Renal cortical epithelial cell (primary cell): Measurements from ENCODE around the gene DACH2. TPM values are rescaled to one million over a fixed set of nuclear protein-coding genes. Genes with fewer than 3 reads are reported as not detected.
"Not testable (repeated sequence)": the region's sequence is repeated elsewhere in the genome, so short reads cannot be mapped to it uniquely, and the experiment has no call there.

Experiments used
- DNase-seq: peaks from one replicate; pipeline ENCODE4 v3.0.0-alpha.2; 2011; ENCODE audit warnings: low read depth
- total RNA-seq: library from RNA; depleted of rRNA; stranded (reverse); fragments of >200 nt; gene quantifications from 2 replicates; pipeline ENCODE4 v1.2.3, GENCODE V29; 2014

Gene DACH2
- total RNA-seq: not detected in 2 replicates

DNA sequence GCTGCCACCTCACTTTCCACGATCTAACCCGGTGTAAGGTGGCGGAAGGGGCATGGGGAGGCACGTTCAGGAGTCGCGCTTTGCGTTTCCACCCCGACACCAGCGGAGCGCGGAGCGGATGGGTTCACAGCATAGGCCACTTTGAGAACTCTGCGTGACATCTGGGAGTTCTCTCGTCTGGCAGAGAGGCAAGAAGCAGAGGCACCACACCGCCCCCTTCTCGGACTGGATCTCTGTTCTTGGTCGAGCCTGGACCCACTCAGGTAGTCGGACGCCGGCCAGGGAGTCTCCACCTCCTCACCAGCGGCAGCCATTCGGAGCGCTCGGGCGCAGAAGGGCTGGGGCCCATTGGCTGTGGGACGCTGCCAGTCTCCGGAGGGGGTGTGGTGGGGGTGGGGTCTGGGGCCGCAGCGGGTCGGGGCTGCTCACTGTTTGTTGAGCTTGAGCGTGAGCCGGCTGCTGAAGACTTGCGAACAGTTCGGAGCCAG, at the start of gene DACH2:
DACH2 (plus strand) TSS at position 428 of the 488 bp plus-strand sequence.
- peak; percentile 21 for DNase-seq

- no peak for DNase-seq
These were observed 45.9 kb upstream of the DACH2 start for GRCh38 chrX:86102341-86102740.

- no peak for DNase-seq
These were observed 45.2 kb upstream of the DACH2 start for GRCh38 chrX:86103061-86103460.

- DNase-seq: no peak
These were observed 43.7 kb upstream of the DACH2 start for GRCh38 chrX:86104526-86104925.

DNA sequence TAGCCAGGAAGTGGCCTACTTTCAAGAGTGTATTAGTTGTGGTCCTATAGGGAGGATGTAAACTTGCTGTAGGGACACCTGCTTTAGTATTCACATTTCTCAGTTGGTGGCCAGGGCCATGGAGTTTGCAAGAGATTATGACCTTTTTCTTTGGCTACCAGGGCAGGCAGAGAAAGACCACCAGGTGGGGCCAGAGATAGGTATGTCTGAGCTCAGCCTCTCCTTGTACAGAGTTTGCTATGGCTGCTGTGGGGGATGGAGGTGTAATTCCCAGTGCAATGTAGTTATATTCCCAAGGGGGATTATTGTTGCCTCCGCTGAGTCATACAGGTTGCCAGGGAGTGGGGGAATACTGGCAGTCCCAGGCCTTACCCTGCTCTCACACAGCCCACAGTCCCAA, 26.3 kb upstream of the DACH2 start:
- no peak for DNase-seq

DNA sequence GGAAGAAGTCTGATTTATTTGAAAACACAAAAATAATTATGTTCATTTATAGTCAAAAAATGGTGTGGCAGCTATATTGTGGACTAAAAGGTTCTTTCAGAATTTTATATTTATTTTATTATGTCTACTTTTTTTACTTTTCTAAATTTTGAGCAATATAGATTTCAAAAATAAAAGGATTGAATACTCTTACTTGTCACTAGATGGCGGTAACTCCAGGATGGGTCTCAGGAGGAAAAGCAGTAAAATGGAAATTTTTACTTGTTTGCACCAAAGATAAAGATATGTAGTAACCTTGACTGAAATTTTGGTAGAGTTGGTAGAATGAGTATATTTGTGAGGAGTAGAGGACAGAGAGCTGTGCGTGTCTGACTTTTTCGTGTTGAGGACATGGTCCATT, 14.5 kb upstream of the DACH2 start:
- DNase-seq: peak; percentile 2

DNA sequence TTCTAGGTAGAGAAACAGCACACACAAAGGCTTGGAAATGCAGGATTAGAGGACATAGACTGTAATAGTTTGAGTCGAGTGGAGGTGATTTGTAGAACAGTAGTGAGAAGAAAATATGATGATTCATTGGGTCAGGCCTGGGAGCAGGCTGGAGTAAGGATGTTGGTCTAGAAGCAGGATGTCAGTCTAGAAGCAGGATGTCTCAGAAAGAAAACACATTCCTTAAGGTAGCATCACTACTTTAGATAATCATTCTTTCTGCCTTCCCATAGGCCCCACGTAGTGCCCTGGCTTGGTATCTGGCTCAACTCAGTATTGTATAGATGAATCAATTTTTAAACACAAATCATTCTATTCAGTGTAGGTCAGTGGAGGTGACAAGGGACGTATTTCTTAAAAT, 11.2 kb upstream of the DACH2 start:
- DNase-seq: no peak

DNA sequence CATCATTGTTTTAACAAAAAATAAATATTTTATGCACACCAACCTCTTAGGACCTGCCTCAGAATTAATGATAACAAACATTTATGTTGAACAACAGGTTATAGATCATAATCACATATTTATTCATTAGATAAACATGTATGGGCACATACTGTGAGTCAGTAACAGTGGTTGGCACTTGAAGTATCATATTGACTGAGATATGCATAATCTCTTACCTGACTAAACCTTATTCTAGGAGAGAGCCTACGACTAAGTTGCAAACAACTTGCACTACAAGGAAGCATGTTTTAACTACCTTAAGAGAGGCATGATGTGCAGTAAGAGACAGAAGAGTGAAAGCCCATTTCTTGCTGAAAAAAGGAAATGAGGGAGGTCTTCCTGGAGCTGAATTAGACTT, 6.5 kb upstream of the DACH2 start:
- DNase-seq: no peak

DNA sequence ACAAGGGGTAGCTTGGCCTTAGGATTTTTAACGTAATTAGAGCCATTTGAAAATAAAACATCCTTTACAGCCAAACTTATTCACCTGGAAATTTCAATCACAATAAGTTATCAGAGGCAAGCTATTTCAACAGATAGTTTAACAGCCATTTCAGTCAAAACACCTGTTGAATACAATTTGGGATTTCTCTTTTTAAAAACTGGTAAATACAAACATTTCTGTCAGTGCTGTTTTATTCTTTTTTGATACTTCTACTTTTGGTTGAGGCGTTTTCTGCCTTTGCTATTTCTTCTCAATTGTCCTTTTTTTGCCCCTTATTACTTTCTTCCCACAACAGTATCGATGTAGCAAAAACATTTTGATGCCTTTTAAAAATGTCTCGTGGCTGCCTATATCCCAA, 2.1 kb upstream of the DACH2 start:
- no peak for DNase-seq

DNA sequence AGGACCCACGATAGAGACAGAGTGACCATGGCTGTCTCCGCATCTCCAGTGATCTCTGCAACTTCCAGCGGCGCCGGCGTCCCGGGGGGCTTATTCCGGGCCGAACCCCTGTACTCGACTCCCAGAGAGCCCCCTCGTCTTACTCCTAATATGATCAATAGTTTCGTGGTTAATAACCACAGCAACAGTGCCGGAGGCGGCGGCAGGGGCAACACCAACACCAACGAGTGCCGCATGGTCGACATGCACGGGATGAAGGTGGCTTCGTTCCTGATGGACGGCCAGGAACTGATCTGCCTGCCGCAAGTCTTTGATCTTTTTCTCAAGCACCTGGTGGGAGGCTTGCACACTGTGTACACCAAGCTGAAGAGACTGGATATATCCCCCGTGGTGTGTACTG, 343 bp downstream of the DACH2 start:
- no peak for DNase-seq

- no peak for DNase-seq
These were observed 868 bp downstream of the DACH2 start for GRCh38 chrX:86149119-86149518.

- DNase-seq: no peak
These were observed 6.3 kb downstream of the DACH2 start for GRCh38 chrX:86154553-86154952.

DNA sequence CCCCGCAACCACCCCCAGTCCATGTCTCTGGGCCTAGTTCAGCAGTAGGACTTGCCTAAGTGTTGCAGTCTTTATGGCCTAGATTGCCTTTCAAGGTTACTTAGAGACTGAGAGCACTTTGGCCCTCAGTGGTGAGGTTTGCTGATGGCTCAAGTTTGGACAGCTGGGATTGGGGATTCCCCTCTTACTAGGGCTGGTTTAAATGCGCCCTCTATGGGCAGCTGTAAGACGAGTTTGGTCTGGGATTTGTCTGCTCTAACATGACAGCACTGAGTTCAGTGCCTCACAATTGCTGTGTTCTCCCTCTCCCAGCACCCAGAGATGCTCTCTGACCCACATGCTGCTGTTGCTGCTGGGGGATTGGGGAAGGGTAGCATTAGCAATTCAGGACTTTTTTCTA, 23.1 kb downstream of the DACH2 start:
- DNase-seq: peak; percentile 1

DNA sequence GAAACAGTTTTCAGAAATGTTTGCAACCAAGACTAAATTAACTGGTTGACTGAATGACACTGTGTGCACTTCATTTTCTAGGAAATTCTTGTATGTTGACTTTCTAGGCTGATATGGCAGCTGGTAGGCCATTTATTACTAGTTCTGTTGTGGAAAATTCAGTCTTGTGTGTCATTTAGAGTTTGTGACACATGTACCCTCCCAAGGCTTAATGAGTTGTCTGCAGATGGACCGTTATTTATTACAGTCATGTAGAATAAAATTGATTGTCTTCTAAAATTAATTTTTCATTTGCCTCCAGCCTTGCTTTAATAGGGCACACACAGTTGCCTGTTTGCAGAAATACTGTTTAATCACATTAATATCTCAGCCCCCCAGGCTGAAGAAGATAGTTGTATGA, 30.7 kb downstream of the DACH2 start:
- no peak for DNase-seq

GRCh38 chrX:86181325-86181724, 33.1 kb downstream of the DACH2 start:
- not testable (repeated sequence) for DNase-seq

GRCh38 chrX:86192827-86193226, 44.6 kb downstream of the DACH2 start:
- no peak for DNase-seq

DNA sequence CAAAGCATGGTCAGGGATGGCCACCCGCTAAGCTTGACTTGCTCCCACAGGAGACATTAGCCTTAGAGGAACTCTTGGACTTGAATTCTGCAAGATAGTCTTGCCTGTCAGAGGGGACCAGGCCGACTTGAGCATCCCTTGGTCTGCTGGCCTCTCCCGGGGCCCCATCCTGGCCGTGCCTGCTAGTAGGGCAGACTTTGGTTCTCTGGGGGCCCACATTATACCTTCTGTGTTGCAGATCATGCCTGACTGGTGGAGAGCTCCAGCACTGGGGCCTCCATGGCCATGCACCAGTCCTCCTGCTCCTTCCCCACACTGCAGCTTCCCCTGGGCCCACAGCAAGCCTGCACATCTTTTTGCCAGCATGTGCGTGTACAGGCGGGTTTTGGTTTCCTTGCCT, 46.5 kb downstream of the DACH2 start:
- no peak for DNase-seq

DNA sequence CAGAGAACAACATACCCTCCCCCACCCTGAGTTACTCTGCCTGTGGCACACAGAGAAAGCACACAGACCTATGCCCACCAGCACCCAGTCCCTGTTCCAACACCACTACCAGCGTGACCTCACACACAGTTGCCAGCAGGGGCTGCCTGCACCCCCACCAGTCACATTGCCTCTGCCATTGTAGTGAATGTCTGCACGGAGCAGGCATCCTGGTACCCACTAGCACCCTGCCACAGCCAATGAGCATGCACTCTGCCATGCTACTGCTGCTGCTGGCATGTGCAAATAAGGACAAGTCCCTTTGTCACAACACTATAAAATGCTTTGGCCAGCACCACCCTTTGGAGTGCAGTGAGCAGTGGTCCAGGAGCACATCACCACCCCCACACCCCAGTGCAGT, 47.1 kb downstream of the DACH2 start:
- DNase-seq: no peak

GRCh38 chrX:86197815-86198214, 49.6 kb downstream of the DACH2 start:
- DNase-seq: no peak

GRCh38 chrX:86210772-86211171, 62.5 kb downstream of the DACH2 start:
- DNase-seq: no peak

- DNase-seq: no peak
These were observed 67.0 kb downstream of the DACH2 start for GRCh38 chrX:86215260-86215659.

DNA sequence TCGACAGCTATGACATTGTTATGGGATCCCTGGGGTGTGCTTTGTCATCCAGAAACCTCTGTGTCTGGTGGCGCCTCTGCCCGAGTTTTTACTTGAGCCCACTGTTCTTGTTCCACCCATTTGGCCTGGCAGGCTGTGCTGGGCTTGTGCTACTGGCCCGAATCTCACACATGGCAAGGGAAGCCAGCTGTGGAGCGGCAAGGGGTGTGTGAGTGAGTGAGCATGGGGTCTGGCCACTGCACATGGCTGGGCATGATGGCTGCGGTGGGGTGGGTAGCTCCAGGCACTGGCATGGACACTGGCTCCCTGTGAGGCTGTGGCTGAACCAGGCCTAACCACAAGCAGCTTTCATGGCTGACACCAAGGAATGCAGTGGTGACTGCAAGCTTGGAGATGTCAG, 89.2 kb downstream of the DACH2 start:
- no peak for DNase-seq

DNA sequence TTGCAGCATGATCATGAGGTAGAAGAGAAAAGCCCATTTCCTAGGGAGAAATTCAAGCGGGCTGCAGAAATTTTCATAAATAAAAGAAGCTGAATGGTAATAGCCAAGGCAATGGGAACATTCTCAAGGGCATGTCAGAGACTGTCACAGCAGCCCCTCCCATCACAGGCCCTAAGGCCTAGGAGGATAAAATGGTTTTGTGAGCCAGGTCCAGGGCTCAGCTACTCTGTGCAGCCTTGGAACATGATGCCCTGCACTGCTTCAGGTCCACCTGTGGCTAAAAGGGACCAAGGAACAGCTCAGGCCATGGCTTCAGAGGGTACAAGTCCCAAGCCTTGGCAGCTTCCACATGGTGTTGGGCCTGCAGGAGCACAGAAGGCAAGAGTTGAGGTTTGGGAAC, 93.3 kb downstream of the DACH2 start:
- DNase-seq: no peak

DNA sequence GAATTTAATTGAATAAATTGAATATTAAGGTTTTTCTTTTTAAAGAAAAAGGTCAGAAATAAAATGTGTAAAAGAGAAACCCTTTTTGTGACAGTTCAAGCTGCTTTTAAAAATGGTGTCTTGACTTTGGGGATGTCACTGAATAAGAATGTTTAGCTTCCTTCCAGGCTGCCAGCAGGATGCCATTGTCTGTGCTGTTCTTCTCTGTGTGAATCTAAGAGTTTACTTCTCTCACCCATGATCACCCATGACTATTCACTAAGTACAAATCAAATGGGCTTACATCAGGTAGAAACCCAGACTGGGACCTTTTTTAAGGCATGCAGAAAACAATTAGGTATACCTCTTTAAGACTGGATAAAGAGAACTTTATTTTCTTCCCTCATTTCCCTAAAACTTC, 115.3 kb downstream of the DACH2 start:
- DNase-seq: no peak

DNA sequence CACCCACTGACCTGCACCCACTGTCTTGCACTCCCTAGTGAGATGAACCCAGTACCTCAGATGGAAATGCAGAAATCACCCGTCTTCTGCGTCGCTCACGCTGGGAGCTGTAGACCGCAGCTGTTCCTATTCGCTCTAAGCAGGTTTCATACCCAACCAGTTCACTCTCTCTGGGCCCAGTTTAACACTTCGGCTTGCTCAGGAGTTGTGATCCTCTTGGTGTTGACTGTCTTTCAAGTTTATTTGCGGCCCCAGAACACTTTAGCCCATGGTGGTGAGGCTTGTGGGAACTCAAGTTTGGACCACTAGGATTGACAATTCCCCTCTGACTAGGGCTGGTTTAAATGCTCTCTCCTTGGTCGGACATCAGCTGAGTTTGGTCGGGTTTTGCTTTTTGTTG, 147.0 kb downstream of the DACH2 start:
- DNase-seq: no peak
